IPS-18c (cell line): ENCODE measurements around the gene MYL7.

Experiments used
- H3K4me3 ChIP-seq: 2 replicates; pipeline ENCODE4 v1.7.0; 2013; ENCODE audit warnings: low read depth, mild to moderate bottlenecking, low read length, moderate library complexity; ENCODE audit not compliant: insufficient read depth
- H3K9me3 ChIP-seq: one replicate; pipeline ENCODE4 v1.6.1; 2013; ENCODE audit warnings: mild to moderate bottlenecking, low read length, moderate library complexity; ENCODE audit not compliant: control insufficient read depth, insufficient read depth

The MYL7 gene

DNA sequence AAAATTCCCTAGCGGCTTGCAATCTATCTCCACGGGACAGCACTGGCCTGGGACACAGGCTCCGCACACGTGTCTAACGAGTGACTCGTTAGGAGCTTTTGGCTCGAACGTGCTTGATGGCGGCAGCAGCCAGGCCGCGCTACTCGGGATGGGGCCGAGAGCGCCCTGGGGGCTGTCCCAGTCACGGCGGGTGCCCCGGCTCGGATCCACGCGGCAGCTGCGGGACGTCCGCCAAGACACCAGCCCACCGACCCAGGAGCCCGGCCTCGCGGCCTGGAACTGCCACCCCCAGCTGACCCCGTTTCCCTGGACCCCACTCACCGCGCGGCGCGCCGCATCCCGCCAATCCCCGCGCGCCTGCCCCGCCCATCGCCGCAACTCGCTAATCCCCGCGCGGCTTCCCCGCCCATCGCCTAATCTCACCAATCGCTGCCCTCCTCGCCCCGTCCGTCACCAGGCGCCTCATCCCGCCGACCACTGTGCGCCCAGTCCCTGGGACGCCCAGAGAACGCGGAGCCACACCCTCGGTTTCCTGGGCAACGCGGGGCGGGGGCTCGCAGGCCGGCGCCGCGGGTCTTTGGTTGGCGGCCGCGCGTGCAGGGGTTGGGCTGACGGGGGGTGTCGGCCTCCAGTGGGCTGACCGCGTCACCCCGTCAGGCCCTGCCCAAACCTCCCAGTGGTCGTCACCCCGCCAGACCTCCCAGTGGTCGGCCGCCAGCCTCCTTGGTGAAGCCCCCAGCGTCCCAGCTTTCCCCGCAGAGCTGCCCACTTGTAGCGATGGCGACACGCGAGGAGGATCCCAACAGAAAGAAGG lies 17.7 kb downstream of the MYL7 start, which contains the start of gene POLD2:
TSS of gene POLD2 (minus strand) at position 359 of the 814 bp plus-strand sequence. CDS start 1,495 bp downstream, outside the sequence.
- H3K4me3 ChIP-seq = peak within 1 kb of the TSS; percentile 96
- no peaks in the 10 kb centered on the region for H3K9me3 ChIP-seq

DNA sequence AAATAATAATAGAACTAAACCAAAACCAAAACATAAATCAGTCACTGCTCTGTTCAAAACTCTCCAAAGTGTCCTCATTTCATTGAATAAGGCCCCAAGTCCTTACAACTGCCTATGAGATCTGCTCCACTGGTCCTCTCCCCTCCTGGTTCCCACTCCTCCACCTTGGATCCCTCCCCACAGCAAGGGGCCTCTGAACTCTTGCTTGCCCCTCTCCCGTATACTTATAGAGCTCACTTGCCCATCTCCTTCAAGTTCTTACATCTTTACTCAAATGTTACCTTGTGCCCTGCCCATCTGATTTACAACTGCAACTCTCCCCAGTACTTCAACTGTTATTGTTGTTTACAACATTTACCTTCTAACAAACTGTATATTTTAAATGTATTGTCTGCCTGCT lies 18.6 kb downstream of the MYL7 start:
- H3K4me3 ChIP-seq = peak overlapping the region; percentile 96

DNA sequence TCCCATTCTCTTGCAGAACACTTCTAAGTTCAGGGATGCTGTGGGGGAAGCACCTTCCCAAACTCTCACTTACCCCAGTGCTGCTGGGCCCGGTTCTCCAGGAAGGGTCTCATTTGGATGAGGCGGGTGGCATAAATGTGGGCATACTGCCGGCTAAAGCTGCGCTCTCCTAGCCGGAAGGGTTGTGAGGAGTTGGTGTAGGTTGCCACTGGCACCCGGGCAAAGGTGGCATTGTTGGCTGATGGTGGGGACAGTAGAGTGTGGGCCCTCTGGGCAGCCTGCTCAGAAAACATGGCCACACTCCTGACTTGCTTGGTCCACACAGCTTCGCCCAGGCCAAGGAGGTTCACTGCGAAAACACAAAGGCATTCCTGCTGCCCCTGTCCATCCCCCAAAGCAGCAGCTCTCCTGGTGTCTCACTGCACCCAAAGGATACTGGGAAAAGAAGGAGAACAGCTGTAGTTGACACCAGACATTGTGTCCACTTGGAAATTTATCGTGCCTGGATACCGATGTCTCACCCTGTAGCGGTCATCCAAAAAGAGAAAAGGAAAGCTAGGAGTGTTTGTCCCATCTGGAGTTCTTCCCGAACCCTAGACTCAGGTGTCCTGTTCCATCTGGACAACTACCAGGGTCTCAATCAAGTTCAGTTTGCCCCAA lies 19.2 kb downstream of the MYL7 start:
- H3K4me3 ChIP-seq = no peak overlapping the region
- H3K9me3 ChIP-seq = no peaks in the 10 kb centered on the region

More for the DNA sequence above, 18.6 kb downstream of the MYL7 start:
- H3K9me3 ChIP-seq = no peaks in the 10 kb centered on the region

DNA sequence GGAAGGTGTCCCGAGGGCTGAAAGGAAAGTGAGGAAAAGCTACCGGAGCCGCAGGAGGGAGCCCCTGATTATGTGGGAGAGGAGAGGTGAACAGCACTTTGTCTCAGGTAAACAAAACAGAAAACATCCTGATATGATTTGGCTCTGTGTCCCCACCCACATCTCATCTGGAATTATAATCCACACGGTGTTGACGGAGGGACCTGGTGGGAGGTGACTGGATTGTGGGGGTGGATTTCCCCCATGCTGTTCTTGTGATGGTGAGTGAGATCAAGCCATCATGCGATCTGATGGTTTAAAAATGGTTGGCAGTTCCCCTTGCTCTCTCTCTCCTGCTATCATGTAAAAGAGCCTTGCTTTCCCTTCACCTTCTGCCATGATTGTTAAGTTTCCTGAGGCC lies 20.7 kb downstream of the MYL7 start:
- H3K4me3 ChIP-seq = no peak overlapping the region
- no peaks in the 10 kb centered on the region for H3K9me3 ChIP-seq

DNA sequence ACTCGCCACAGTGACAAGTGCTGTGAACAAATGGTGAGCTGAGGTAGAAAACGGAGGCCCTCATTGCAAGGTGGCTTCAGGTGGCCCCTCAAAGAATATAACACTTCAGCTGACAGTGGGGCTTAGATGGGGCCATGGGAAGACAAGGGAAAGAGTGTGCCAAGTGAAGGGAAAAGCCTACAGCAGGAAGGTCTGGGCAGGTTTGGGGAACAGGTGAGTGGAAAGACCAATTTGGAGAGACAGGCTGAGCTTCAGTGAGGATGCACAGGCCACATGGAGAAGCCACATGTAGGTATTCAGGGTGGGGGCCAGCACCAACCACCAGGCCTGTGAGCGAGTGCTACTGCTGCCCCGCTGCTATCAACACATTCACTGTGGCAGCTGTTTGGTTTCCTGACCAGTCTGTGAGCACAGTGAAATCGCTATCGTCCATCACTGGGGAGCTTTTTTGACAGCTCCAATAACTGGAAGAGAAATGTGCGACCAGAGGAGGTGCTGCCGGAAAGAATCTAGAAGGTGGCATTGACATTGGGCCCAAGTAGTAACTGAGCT lies 21.2 kb downstream of the MYL7 start:
- Histone ChIP-seq H3K9me3 (no peaks in the 10 kb centered on the region), H3K4me3 (no peak overlapping the region)

DNA sequence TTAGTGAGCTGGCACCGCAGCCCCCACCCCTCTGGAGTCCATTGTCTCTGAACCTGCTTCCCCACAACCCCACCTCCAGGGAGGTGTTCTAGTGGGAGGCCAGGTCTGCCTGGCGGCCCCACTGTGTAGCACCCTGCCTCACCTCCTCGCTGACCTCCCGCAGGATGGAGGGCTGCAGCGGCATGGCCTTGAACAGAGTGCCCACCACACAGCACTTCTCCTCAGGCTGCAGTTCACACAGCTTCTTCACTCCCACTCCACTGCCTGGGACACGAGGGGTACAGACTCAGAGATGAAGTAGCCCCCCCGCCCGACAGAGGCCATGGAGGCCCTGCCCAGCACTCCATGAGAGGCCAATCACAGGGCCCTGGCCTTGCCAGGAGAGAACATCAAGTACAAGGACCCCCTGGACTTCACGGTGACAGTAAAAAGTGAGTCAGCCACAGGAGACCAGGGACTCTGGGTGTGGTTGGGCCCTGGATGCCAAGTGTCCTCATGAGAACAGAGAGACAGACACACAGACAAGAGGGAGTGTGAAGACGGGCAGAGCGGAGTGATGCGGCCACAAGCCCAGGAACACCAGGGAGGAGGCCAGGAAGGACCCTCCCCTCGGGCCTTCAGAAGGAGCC lies 23.2 kb downstream of the MYL7 start:
- Histone ChIP-seq H3K4me3 (no peak overlapping the region), H3K9me3 (no peaks in the 10 kb centered on the region)

DNA sequence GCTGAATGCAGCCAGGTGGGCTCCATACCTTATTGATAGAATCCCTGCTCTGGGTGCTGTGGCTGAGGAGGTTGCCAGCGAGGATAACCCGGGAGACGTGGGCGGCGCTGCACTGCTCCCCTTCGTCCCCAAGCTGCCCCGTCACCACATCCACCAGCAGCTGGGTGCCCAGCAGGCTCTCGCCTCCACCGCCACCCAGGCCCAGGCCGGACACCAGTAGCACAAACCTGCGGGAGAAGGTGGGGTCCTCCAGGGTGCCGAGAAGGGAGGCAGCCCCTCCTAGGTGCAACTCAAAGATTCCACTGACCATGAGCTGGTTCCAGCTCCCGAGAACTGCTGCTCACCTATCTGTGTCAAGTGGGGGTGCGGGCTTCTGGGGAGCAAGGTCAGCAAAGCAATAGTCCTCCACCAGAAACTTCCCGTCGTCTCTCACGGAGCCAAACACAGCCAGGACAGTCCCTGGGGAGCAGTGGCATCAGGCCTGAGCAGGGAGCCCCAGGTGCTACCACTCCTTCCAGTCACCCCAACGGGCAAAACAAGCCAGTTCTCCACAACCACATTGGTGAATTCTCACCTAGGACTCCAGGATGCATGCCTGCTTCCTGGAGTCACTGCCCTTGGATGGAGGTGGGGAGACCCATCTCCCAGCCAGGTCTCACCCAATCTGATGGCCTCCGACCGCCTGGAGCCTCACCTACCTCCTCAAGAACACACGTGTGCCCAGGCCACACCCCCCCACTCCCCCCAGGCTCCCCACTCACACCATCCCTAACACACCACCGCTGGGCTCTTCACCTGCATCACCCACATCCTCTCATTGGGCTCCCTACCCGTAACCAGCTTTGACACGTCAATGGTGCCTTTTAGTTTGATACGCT lies 24.1 kb downstream of the MYL7 start:
- no peak overlapping the region for H3K4me3 ChIP-seq
- H3K9me3 ChIP-seq = no peaks in the 10 kb centered on the region

DNA sequence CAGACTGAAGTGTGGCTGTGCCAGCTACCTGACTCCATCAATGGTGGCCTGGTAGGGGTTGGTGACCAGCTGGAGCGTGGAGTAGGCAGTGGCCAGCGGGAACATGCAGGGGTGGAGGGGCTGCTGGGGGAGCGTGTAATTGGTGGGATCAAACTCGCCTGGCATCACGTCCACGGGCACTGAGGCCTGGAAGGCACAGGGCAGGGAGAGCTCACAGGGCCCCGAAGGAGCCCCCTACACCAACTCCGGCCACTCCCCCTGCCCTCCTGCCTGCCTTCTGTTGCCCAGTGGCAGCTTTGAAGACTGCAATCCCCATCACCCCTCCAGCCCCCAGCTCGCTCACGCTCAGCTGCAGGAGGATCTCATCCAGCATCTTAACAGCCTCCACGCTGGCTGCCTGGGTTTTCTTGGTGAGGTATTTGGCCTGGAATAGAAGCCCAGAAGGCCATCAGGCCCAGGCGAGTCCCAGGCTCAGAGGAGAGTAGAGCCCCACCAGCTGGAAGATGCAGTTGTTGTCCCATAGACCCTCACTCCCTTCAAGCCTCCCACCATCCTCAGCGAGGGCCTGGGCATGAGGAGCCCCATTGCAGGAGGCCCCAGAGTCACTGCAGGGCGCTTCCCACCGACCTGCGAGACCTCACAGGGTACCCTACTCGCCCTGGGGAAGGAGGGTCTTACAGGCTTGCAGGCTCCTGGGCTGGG lies 24.9 kb downstream of the MYL7 start:
- H3K4me3 ChIP-seq = no peak overlapping the region
- H3K9me3 ChIP-seq = no peaks in the 10 kb centered on the region

DNA sequence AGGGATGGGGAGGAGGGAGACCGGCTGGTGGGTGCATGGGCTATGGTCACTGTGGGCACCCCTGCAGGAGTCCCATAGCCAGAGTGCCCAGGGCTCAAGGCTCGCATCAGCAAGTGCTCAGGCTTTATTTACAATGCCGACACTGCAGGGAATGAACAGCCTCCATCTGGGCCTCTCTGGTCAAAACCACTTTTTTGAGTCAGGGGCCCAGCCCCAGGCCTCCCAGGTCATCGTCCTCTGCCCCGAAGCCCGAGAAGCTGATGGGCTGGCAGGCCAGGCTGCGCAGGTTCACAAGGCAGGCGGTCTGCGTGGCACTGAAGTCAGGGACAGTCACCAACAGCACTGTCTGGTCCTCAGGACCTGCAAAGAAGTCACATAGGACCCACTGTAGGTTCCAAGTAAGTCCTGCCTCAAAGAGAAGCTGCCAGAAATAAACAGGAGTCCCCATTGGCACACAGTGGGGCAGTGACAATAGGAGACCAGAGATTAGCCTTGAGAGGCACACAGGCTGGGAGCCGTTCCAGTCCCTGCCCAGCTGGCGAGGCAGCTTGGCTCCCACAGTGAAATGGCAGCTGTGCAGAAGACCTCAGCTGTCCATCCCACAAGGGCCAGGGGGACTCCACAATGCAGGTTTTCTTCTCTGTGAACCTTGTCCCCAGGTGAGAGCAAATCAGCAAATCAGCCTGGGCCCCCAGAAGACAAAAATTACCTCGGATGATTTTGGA lies 26.4 kb downstream of the MYL7 start:
- H3K4me3 ChIP-seq = no peak overlapping the region
- no peaks in the 10 kb centered on the region for H3K9me3 ChIP-seq

DNA sequence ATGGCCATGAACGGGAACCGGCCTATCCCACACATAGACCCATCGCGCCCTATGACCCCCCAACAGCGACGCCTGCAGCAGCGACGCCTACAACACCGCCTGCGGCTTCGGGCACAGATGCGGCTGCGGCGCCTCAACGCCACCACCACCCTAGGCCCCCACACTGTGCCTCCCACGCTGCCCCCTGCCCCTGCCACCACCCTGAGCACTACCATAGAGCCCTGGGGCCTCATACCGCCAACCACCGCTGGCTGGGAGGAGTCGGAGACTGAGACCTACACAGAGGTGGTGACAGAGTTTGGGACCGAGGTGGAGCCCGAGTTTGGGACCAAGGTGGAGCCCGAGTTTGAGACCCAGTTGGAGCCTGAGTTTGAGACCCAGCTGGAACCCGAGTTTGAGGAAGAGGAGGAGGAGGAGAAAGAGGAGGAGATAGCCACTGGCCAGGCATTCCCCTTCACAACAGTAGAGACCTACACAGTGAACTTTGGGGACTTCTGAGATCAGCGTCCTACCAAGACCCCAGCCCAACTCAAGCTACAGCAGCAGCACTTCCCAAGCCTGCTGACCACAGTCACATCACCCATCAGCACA lies 27.3 kb downstream of the MYL7 start:
- Histone ChIP-seq H3K9me3 (no peaks in the 10 kb centered on the region), H3K4me3 (no peak overlapping the region)

DNA sequence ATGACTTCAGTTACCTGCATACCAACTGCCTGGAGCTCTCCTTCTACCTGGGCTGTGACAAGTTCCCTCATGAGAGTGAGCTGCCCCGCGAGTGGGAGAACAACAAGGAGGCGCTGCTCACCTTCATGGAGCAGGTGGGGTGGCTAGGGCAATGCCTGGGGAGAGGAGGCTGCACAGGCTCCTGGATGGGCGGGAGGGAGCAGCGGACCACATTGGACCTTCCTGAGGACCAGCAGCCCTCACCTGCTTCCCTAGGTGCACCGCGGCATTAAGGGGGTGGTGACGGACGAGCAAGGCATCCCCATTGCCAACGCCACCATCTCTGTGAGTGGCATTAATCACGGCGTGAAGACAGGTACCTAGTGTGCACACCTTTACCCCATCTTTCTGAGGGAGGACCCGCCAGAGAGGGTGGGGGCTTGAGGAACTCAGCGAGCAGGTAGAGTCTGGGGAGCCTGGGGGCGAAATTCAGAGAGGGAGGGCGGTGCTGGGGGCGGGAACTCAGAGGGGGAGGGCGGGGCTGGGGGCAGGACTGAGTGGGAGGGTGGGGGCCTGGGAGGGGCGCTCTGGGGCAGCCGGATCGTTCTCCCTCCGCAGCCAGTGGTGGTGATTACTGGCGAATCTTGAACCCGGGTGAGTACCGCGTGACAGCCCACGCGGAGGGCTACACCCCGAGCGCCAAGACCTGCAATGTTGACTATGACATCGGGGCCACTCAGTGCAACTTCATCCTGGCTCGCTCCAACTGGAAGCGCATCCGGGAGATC lies 28.0 kb downstream of the MYL7 start:
- no peak overlapping the region for H3K4me3 ChIP-seq

DNA sequence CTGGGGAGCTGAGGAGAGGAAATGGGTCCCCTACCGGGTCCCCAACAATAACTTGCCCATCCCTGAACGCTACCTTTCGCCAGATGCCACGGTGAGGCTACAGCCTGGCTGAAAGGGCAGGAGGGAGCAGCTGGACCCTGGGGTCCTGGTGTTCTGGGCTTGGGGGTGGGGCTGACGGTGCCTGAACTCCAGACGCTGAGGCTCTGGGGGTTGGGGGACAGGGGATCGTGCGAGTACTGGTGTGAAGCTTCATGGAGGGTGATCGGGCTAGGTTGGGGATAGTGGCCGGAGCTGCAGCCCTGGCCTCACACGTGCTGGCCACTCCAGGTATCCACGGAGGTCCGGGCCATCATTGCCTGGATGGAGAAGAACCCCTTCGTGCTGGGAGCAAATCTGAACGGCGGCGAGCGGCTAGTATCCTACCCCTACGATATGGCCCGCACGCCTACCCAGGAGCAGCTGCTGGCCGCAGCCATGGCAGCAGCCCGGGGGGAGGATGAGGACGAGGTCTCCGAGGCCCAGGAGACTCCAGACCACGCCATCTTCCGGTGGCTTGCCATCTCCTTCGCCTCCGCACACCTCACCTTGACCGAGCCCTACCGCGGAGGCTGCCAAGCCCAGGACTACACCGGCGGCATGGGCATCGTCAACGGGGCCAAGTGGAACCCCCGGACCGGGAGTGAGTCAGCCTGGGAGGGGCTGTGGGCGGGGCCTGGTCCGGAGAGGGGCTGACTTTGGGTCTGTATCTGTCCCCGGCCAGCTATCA lies 28.7 kb downstream of the MYL7 start:
- no peak overlapping the region for H3K4me3 ChIP-seq
- H3K9me3 ChIP-seq = no peaks in the 10 kb centered on the region

More for the DNA sequence above, 28.0 kb downstream of the MYL7 start:
- H3K9me3 ChIP-seq = no peaks in the 10 kb centered on the region

DNA sequence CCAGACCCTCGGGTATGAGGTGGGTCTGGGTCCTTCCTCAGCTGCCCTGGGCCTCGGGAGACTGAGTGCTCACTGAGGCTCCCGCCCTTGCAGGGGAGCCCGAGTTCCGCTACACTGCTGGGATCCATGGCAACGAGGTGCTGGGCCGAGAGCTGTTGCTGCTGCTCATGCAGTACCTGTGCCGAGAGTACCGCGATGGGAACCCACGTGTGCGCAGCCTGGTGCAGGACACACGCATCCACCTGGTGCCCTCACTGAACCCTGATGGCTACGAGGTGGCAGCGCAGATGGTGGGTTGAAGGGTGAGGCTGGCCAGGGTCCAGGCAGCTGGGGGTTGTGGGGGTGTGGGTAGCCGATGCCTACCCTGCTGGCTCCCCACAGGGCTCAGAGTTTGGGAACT lies 29.4 kb downstream of the MYL7 start:
- Histone ChIP-seq H3K4me3 (no peak overlapping the region), H3K9me3 (no peaks in the 10 kb centered on the region)
